Liver (tissue), 9 donors: ENCODE measurements around the gene LCE3C. TPM values are rescaled to one million over a fixed set of nuclear protein-coding genes. Genes with fewer than 3 reads are reported as not detected.

Experiments used
- DNase-seq: peaks from one replicate; pipeline ENCODE4 v3.0.0-alpha.2; 2017; ENCODE audit warnings: low spot score
- H3K27ac ChIP-seq, 2 donors: one replicate each; pipeline ENCODE4 v1.7.0; 2013; ENCODE audit warnings: inconsistent platforms in 2 of 2, low read length in 2 of 2, control low read depth in 1 of 2, low read depth in 1 of 2, mild to moderate bottlenecking in 1 of 2
- H3K27me3 ChIP-seq, 4 donors: one replicate each; pipeline versions ENCODE4 v1.6.1 to v1.7.0; 2013; ENCODE audit warnings: low read length in 3 of 4, inconsistent platforms in 1 of 4, mild to moderate bottlenecking in 1 of 4, moderate library complexity in 1 of 4; ENCODE audit not compliant: control insufficient read depth in 4 of 4, insufficient read depth in 4 of 4
- H3K36me3 ChIP-seq, 4 donors: one replicate each; pipeline versions ENCODE4 v1.6.1 to v1.7.0; 2013; ENCODE audit warnings: low read length in 3 of 4, mild to moderate bottlenecking in 3 of 4, low read depth in 1 of 4, moderate library complexity in 1 of 4; ENCODE audit not compliant: control insufficient read depth in 4 of 4, insufficient read depth in 3 of 4
- H3K4me1 ChIP-seq, 4 donors: one replicate each; pipeline versions ENCODE4 v1.6.1 to v1.7.0; 2013; ENCODE audit warnings: low read length in 3 of 4, mild to moderate bottlenecking in 3 of 4, moderate library complexity in 1 of 4; ENCODE audit not compliant: control insufficient read depth in 4 of 4, insufficient read depth in 4 of 4
- H3K4me3 ChIP-seq, 3 donors: one replicate each; pipeline versions ENCODE4 v1.6.1 to v1.7.0; 2013; ENCODE audit warnings: low read length in 3 of 3, control low read depth in 1 of 3, low read depth in 1 of 3, mild to moderate bottlenecking in 1 of 3
- H3K9ac ChIP-seq, 2 donors: one replicate each; pipeline ENCODE4 v1.7.0; 2013; ENCODE audit warnings: low read length in 2 of 2, mild to moderate bottlenecking in 2 of 2, moderate library complexity in 2 of 2, control low read depth in 1 of 2, low read depth in 1 of 2
- H3K9me3 ChIP-seq, 4 donors: one replicate each; pipeline versions ENCODE4 v1.6.1 to v1.7.0; 2013; ENCODE audit warnings: low read length in 3 of 4; ENCODE audit not compliant: control insufficient read depth in 4 of 4
- EGR1 ChIP-seq, 2 donors: IDR thresholded peaks; 2 replicates each; pipeline ENCODE4 v1.6.1; 2016 to 2018; ENCODE audit warnings: antibody characterized with exemption in 2 of 2, low read depth in 2 of 2
- FOXA2 ChIP-seq: IDR thresholded peaks from 2 replicates; pipeline ENCODE4 v1.6.1; 2016; ENCODE audit warnings: antibody characterized with exemption
- GABPA ChIP-seq, 2 donors: IDR thresholded peaks in 1 of 2; conservative IDR thresholded peaks in 1 of 2; 2 replicates each; pipeline ENCODE4 v1.6.1; 2016; ENCODE audit warnings: antibody characterized with exemption in 2 of 2, mild to moderate bottlenecking in 1 of 2, moderate library complexity in 1 of 2
- HNF4A ChIP-seq, 2 donors: conservative IDR thresholded peaks; 2 replicates each; pipeline ENCODE4 v1.6.1; 2016; ENCODE audit warnings: antibody characterized with exemption in 2 of 2, mild to moderate bottlenecking in 2 of 2
- JUND ChIP-seq, 2 donors: IDR thresholded peaks; 2 replicates each; pipeline ENCODE4 v1.6.1; 2016; ENCODE audit warnings: antibody characterized with exemption in 2 of 2
- NR2F2 ChIP-seq: IDR thresholded peaks from 2 replicates; pipeline ENCODE4 v1.6.1; 2016; ENCODE audit warnings: antibody characterized with exemption
- RAD21 ChIP-seq, 2 donors: IDR thresholded peaks; 2 replicates each; pipeline ENCODE4 v1.6.1; 2016; ENCODE audit warnings: antibody characterized with exemption in 2 of 2, mild to moderate bottlenecking in 2 of 2
- RXRA ChIP-seq, 2 donors: IDR thresholded peaks; 2 replicates each; pipeline ENCODE4 v1.6.1; 2017 to 2018; ENCODE audit warnings: antibody characterized with exemption in 2 of 2, mild to moderate bottlenecking in 1 of 2
- SP1 ChIP-seq: IDR thresholded peaks from 2 replicates; pipeline ENCODE4 v1.6.1; 2018; ENCODE audit warnings: antibody characterized with exemption, mild to moderate bottlenecking
- TAF1 ChIP-seq: conservative IDR thresholded peaks from 2 replicates; pipeline ENCODE4 v1.6.1; 2016; ENCODE audit warnings: antibody characterized with exemption, mild to moderate bottlenecking
- YY1 ChIP-seq: IDR thresholded peaks from 2 replicates; pipeline ENCODE4 v1.6.1; 2016; ENCODE audit warnings: antibody characterized with exemption, mild to moderate bottlenecking
- WGBS: extraction: QIAGEN DNeasy Blood & Tissue Kit; methylation state at CpG from one replicate; pipeline ENCODE4 v1.1.7; 2013; 5-methylcytosine and 5-hydroxymethylcytosine counted together
- polyA plus RNA-seq, 2 donors: library from polyadenylated mRNA; stranded (reverse) in 1 of 2; unstranded in 1 of 2; fragments of 200-250 nt in 1 of 2; fragments of >200 nt in 1 of 2; fragmentation: Nextera tagmentation in 1 of 2; extraction: Ambion mirVana in 1 of 2; gene quantifications; one replicate each; pipeline versions ENCODE4 v1.2.1 to v1.2.3, GENCODE V29; 2013 to 2015
- total RNA-seq, 2 donors: library from RNA; depleted of rRNA; stranded (reverse); fragments of >200 nt; gene quantifications; one replicate each; pipeline ENCODE4 v1.2.3, GENCODE V29; 2014
- TF ChIP-seq, protein P1 (sequence below): IDR thresholded peaks from 2 replicates; pipeline ENCODE4 v1.6.1; 2016; ENCODE audit warnings: antibody characterized with exemption
- TF ChIP-seq, protein P2 (sequence below): fragments of 150-350 bp; IDR thresholded peaks from 2 replicates; pipeline ENCODE4 v1.5.1; 2017; ENCODE audit warnings: improper control_type of control experiment, low read depth, low read length; ENCODE audit not compliant: missing input control
- TF ChIP-seq, protein P3 (sequence below): IDR thresholded peaks from 2 replicates; pipeline ENCODE4 v1.6.1; 2016; ENCODE audit warnings: antibody characterized with exemption, mild to moderate bottlenecking
- donor health status: healthy.
- donor health status: healthy.
- donor health status: healthy.
- donor health status: healthy.
- donor health status: healthy.

Gene LCE3C
- total and polyA plus RNA-seq, 4 donors = not detected

DNA sequence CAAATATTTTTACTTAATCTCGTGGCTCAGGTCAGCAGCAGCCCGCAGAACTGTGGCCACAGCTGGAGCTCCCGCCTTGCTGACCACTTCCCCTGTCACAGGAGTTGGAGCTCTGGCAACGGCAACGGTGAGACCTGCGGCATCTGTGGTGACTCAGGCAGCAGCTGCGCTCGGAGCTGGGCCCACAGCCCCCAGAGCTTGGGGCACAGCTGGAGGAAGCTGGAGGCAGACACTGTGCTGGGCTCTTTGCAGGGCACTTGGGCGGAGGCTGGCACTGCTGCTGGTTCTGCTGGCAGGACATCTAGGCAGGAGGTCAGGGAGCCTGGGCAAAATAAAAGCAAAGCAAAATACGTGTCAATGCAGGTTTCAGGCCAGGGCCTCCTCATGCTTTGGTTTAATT is 22.8 kb downstream of the LCE3C start, which contains the start of gene LCE3A:
Gene LCE3A, minus strand, starts transcription at position 301 of the 400 bp plus-strand sequence. Its CDS starts 0 bp downstream, at position 301.
- H3K9me3 ChIP-seq = peaks cover 1 to 6% (median 4%) of the 10 kb centered on the region in 4 donors
- H3K27ac ChIP-seq = no peak within 1 kb of the TSS
- no peak within 1 kb of the TSS for H3K4me3 ChIP-seq
- DNase-seq = no peak
- peaks cover 0 to 15% (median 7%) of the 10 kb centered on the region in 4 donors for H3K4me1 ChIP-seq
- H3K36me3 ChIP-seq = no peaks in the 10 kb centered on the region
- TF ChIP-seq NR2F2 (no peak), RXRA (IDR thresholded peaks at IDR 0.05) (no peak), TAF1 (no peak), FOXA2 (no peak)
- TF ChIP-seq, protein P1, sequence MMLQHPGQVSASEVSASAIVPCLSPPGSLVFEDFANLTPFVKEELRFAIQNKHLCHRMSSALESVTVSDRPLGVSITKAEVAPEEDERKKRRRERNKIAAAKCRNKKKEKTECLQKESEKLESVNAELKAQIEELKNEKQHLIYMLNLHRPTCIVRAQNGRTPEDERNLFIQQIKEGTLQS = no peak
- no peaks in the 10 kb centered on the region for H3K27me3 ChIP-seq
- no peak within 1 kb of the TSS for H3K9ac ChIP-seq
- 61% methylated on average over 10 of the region's 10 CpGs for WGBS

DNA sequence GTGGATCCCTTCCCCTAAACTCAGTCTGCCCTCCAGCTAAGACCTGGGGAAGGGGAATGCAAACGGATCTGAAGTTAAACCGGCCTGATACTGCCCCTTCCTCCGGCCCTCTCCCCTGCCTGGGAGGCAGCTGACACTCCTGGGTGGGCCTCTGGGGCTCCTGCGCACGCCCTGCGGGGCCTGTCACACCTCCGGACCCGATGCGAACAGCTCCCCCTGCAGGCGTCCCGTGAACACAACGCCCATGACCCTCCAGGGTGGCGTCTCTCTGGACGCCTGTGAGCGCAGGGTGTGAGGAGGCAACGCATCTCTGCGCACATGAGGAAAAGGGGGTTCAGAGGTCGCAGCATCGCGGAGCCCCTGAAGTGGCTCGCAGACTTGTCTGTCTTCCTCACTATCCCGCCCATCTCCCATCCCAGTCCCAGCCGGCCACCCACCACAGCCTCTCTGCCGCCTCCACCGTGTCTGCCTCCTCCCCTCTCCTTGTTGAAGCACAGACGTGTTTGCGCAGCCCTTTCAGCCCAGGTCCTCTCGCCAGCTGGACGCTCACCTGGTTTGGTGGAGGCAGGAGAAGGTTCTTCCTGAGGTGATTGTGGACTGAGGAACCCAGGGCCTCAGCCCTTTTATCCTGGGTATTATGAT is 23.3 kb downstream of the LCE3C start:
- no peak for DNase-seq
- peaks cover 1 to 6% (median 4%) of the 10 kb centered on the region in 4 donors for H3K9me3 ChIP-seq
- WGBS = 17% methylated on average over 29 of the region's 29 CpGs

DNA sequence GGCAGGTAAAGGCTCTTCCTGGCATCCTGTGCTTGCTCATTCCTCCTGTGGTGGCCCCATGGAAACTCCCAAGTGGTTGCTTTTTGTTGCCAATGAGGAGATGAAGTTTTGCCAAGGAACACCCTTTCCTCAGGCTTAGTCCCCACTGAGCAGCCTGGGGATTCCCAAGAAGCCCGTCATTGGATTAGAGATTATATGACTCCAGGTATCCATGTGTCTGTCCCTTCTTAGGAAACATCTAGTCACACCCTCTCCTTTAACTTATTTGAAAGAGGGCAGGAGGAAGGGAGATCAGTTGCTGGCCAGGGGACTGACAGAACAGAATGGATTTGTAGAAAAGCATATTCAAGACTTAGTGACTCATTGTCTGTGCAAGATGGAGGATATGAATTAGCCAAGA is 26.7 kb downstream of the LCE3C start:
- TF ChIP-seq FOXA2 (no peak), GABPA (IDR thresholded peaks at IDR 0.05 in 1 of 2, conservative IDR thresholded peaks at IDR 0.05 in 1 of 2) (no peak), SP1 (no peak), EGR1 (IDR thresholded peaks at IDR 0.05; ENCODE audit: low read depth in 2 of 2) (no peak), NR2F2 (no peak), JUND (IDR thresholded peaks at IDR 0.05) (no peak), YY1 (no peak)
- TF ChIP-seq, protein P2, sequence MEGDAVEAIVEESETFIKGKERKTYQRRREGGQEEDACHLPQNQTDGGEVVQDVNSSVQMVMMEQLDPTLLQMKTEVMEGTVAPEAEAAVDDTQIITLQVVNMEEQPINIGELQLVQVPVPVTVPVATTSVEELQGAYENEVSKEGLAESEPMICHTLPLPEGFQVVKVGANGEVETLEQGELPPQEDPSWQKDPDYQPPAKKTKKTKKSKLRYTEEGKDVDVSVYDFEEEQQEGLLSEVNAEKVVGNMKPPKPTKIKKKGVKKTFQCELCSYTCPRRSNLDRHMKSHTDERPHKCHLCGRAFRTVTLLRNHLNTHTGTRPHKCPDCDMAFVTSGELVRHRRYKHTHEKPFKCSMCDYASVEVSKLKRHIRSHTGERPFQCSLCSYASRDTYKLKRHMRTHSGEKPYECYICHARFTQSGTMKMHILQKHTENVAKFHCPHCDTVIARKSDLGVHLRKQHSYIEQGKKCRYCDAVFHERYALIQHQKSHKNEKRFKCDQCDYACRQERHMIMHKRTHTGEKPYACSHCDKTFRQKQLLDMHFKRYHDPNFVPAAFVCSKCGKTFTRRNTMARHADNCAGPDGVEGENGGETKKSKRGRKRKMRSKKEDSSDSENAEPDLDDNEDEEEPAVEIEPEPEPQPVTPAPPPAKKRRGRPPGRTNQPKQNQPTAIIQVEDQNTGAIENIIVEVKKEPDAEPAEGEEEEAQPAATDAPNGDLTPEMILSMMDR = no peak
- TF ChIP-seq, protein P3, sequence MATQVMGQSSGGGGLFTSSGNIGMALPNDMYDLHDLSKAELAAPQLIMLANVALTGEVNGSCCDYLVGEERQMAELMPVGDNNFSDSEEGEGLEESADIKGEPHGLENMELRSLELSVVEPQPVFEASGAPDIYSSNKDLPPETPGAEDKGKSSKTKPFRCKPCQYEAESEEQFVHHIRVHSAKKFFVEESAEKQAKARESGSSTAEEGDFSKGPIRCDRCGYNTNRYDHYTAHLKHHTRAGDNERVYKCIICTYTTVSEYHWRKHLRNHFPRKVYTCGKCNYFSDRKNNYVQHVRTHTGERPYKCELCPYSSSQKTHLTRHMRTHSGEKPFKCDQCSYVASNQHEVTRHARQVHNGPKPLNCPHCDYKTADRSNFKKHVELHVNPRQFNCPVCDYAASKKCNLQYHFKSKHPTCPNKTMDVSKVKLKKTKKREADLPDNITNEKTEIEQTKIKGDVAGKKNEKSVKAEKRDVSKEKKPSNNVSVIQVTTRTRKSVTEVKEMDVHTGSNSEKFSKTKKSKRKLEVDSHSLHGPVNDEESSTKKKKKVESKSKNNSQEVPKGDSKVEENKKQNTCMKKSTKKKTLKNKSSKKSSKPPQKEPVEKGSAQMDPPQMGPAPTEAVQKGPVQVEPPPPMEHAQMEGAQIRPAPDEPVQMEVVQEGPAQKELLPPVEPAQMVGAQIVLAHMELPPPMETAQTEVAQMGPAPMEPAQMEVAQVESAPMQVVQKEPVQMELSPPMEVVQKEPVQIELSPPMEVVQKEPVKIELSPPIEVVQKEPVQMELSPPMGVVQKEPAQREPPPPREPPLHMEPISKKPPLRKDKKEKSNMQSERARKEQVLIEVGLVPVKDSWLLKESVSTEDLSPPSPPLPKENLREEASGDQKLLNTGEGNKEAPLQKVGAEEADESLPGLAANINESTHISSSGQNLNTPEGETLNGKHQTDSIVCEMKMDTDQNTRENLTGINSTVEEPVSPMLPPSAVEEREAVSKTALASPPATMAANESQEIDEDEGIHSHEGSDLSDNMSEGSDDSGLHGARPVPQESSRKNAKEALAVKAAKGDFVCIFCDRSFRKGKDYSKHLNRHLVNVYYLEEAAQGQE = no peak
- TF ChIP-seq, protein P1 = no peak
- Histone ChIP-seq H3K9ac (no peak overlapping the region), H3K4me3 (no peak overlapping the region), H3K27me3 (no peaks in the 10 kb centered on the region), H3K27ac (no peak overlapping the region), H3K9me3 (no peaks in the 10 kb centered on the region), H3K36me3 (no peaks in the 10 kb centered on the region), H3K4me1 (peaks cover 0 to 15% (median 7%) of the 10 kb centered on the region in 4 donors)
- no peak for DNase-seq
- 73% methylated on average over 1 of the region's 1 CpG for WGBS

More for the DNA sequence above, 23.3 kb downstream of the LCE3C start:
- Histone ChIP-seq H3K4me1 (peaks cover 0 to 15% (median 7%) of the 10 kb centered on the region in 4 donors), H3K27me3 (no peaks in the 10 kb centered on the region), H3K4me3 (no peak overlapping the region), H3K36me3 (no peaks in the 10 kb centered on the region), H3K27ac (no peak overlapping the region), H3K9ac (no peak overlapping the region)
- no peak for TF ChIP-seq TAF1
- no peak for TF ChIP-seq RAD21 (IDR thresholded peaks at IDR 0.05)
- no peak for TF ChIP-seq HNF4A (conservative IDR thresholded peaks at IDR 0.05)
- no peak for TF ChIP-seq YY1
- no peak for TF ChIP-seq SP1
- no peak for TF ChIP-seq RXRA (IDR thresholded peaks at IDR 0.05)
- no peak for TF ChIP-seq GABPA (IDR thresholded peaks at IDR 0.05 in 1 of 2, conservative IDR thresholded peaks at IDR 0.05 in 1 of 2)
- no peak for TF ChIP-seq FOXA2
